H9 (cell line): ENCODE measurements around the gene TMEM131. TPM values are rescaled to one million over a fixed set of nuclear protein-coding genes. Genes with fewer than 3 reads are reported as not detected.

Source experiments
- DNase-seq: peaks from one replicate; pipeline ENCODE4 v3.0.0-alpha.2; 2017
- H2AFZ ChIP-seq: one replicate; pipeline ENCODE4 v1.6.1; 2013; ENCODE audit warnings: mild to moderate bottlenecking, low read length, control low read depth, moderate library complexity
- H2AK5ac ChIP-seq: 2 replicates; pipeline ENCODE4 v1.6.1; 2013; ENCODE audit warnings: low read length, control low read depth, mixed read lengths; ENCODE audit not compliant: insufficient read length
- H2BK120ac ChIP-seq: one replicate; pipeline ENCODE4 v1.6.1; 2013; ENCODE audit warnings: low read depth, mild to moderate bottlenecking, low read length, control low read depth, inconsistent platforms; ENCODE audit not compliant: poor library complexity, severe bottlenecking
- H2BK12ac ChIP-seq: 2 replicates; pipeline ENCODE4 v1.6.1; 2013; ENCODE audit warnings: low read length, control low read depth, mixed read lengths, low read depth; ENCODE audit not compliant: insufficient read length
- H2BK15ac ChIP-seq: 2 replicates; pipeline ENCODE4 v1.6.1; 2013; ENCODE audit warnings: low read depth, low read length, control low read depth
- H2BK20ac ChIP-seq: one replicate; pipeline ENCODE4 v1.6.1; 2013; ENCODE audit warnings: low read depth, mild to moderate bottlenecking, low read length, control low read depth, inconsistent platforms; ENCODE audit not compliant: poor library complexity, severe bottlenecking
- H2BK5ac ChIP-seq: 2 replicates; pipeline ENCODE4 v1.6.1; 2013; ENCODE audit warnings: low read length, control low read depth, mixed read lengths; ENCODE audit not compliant: insufficient read length
- H3K14ac ChIP-seq: 2 replicates; pipeline ENCODE4 v1.6.1; 2013; ENCODE audit warnings: low read length, control low read depth; ENCODE audit not compliant: insufficient read depth
- H3K18ac ChIP-seq: 2 replicates; pipeline ENCODE4 v1.6.1; 2013; ENCODE audit warnings: low read depth, mild to moderate bottlenecking, mixed read lengths, low read length, control low read depth; ENCODE audit not compliant: insufficient read length
- H3K23ac ChIP-seq: 2 replicates; pipeline ENCODE4 v1.6.1; 2013; ENCODE audit warnings: low read length, control low read depth, mixed read lengths, low read depth; ENCODE audit not compliant: insufficient read length
- H3K23me2 ChIP-seq: 2 replicates; pipeline ENCODE4 v1.6.1; 2013; ENCODE audit warnings: low read depth, mild to moderate bottlenecking, mixed read lengths, low read length, control low read depth; ENCODE audit not compliant: insufficient read length, poor library complexity, severe bottlenecking
- H3K27ac ChIP-seq: 2 replicates; pipeline ENCODE4 v1.5.1; 2013; ENCODE audit warnings: low read length, control low read depth, mixed read lengths, low read depth; ENCODE audit not compliant: insufficient read length
- H3K27me3 ChIP-seq: 2 replicates; pipeline ENCODE4 v1.6.1; 2013; ENCODE audit warnings: low read length, control low read depth, inconsistent platforms; ENCODE audit not compliant: insufficient read depth
- H3K4ac ChIP-seq: 2 replicates; pipeline ENCODE4 v1.6.1; 2013; ENCODE audit warnings: low read depth, mild to moderate bottlenecking, control low read depth, inconsistent platforms, low read length, moderate library complexity
- H3K4me1 ChIP-seq: 2 replicates; pipeline ENCODE4 v1.6.1; 2013; ENCODE audit warnings: low read length, control low read depth, inconsistent platforms; ENCODE audit not compliant: insufficient read depth
- H3K4me2 ChIP-seq: 2 replicates; pipeline ENCODE4 v1.6.1; 2013; ENCODE audit warnings: low read length, control low read depth, mixed read lengths; ENCODE audit not compliant: insufficient read length, insufficient read depth
- H3K56ac ChIP-seq: 2 replicates; pipeline ENCODE4 v1.6.1; 2013; ENCODE audit warnings: low read depth, mild to moderate bottlenecking, mixed read lengths, low read length, control low read depth; ENCODE audit not compliant: insufficient read length
- H3K79me1 ChIP-seq: 2 replicates; pipeline ENCODE4 v1.6.1; 2013; ENCODE audit warnings: low read depth, mild to moderate bottlenecking, moderate library complexity, low read length, control low read depth, inconsistent platforms; ENCODE audit not compliant: insufficient read depth, poor library complexity, severe bottlenecking
- H3K79me2 ChIP-seq: 2 replicates; pipeline ENCODE4 v1.6.1; 2013; ENCODE audit warnings: low read length, control low read depth, inconsistent platforms; ENCODE audit not compliant: insufficient read depth
- H3K9ac ChIP-seq: 2 replicates; pipeline ENCODE4 v1.6.1; 2013; ENCODE audit warnings: low read length, control low read depth, mixed read lengths; ENCODE audit not compliant: insufficient read length; ENCODE audit errors: extremely low read depth
- H3K9me3 ChIP-seq: one replicate; pipeline ENCODE4 v1.6.1; 2013; ENCODE audit warnings: low read depth, low read length, inconsistent platforms; ENCODE audit not compliant: control insufficient read depth
- H3T11ph ChIP-seq: one replicate; pipeline ENCODE4 v1.6.1; 2013; ENCODE audit warnings: mild to moderate bottlenecking, low read length, control low read depth, inconsistent platforms
- H4K20me1 ChIP-seq: one replicate; pipeline ENCODE4 v1.6.1; 2013; ENCODE audit not compliant: control insufficient read depth, insufficient read length, insufficient read depth
- H4K5ac ChIP-seq: 2 replicates; pipeline ENCODE4 v1.6.1; 2013; ENCODE audit warnings: low read depth, mild to moderate bottlenecking, mixed read lengths, low read length, control low read depth; ENCODE audit not compliant: insufficient read length
- H4K8ac ChIP-seq: replicated peaks from 2 replicates; pipeline ENCODE4 v1.6.1; 2013; ENCODE audit warnings: low read length, control low read depth, mixed read lengths, low read depth; ENCODE audit not compliant: insufficient read length
- H4K91ac ChIP-seq: 2 replicates; pipeline ENCODE4 v1.6.1; 2013; ENCODE audit warnings: low read depth, mild to moderate bottlenecking, moderate library complexity, mixed read lengths, low read length, control low read depth; ENCODE audit not compliant: insufficient read length
- H3K27ac Mint-ChIP-seq, 3 experiments: 2 replicates in 2 of 3; 3 replicates in 1 of 3; pipeline ENCODE4 v1.8.0; 2020 to 2021; ENCODE audit warnings: mixed read lengths in 3 of 3, mild to moderate bottlenecking in 1 of 3, moderate library complexity in 1 of 3
- H3K27me3 Mint-ChIP-seq: 2 replicates; pipeline ENCODE4 v1.8.0; 2021; ENCODE audit warnings: low read depth, mild to moderate bottlenecking, moderate library complexity, mixed read lengths
- H3K36me3 Mint-ChIP-seq, 3 experiments: 2 replicates in 2 of 3; 3 replicates in 1 of 3; pipeline ENCODE4 v1.8.0; 2020 to 2021; ENCODE audit warnings: low read depth in 3 of 3, mixed read lengths in 3 of 3; ENCODE audit not compliant: insufficient read depth in 1 of 3
- H3K4me1 Mint-ChIP-seq, 2 experiments: 2 replicates each; pipeline ENCODE4 v1.8.0; 2020; ENCODE audit warnings: mixed read lengths in 2 of 2
- H3K4me3 Mint-ChIP-seq, 2 experiments: 2 replicates in 1 of 2; 3 replicates in 1 of 2; pipeline ENCODE4 v1.8.0; 2020 to 2021; ENCODE audit warnings: mild to moderate bottlenecking in 2 of 2, mixed read lengths in 2 of 2, moderate library complexity in 1 of 2
- H3K9me3 Mint-ChIP-seq, 2 experiments: 2 replicates in 1 of 2; 3 replicates in 1 of 2; pipeline ENCODE4 v1.8.0; 2020; ENCODE audit warnings: mild to moderate bottlenecking in 2 of 2, mixed read lengths in 2 of 2, moderate library complexity in 1 of 2
- CTCF ChIP-seq: fragments of 200-600 bp; sonication (generic); conservative IDR thresholded peaks from 3 replicates; pipeline ENCODE4 v1.8.0; 2021; ENCODE audit warnings: antibody characterized with exemption, mild to moderate bottlenecking
- WGBS: extraction: QIAGEN DNeasy Blood & Tissue Kit; methylation state at CpG from one replicate; pipeline ENCODE4 v1.1.7; 2013; ENCODE audit warnings: missing lambda C conversion rate, low lambda C conversion rate, mixed read lengths; ENCODE audit not compliant: insufficient read length; ENCODE audit errors: extremely low coverage; 5-methylcytosine and 5-hydroxymethylcytosine counted together
- total RNA-seq: library from RNA; stranded (reverse); gene quantifications from 2 replicates; pipeline ENCODE4 v1.2.1, GENCODE V29; 2021

Gene TMEM131
- total RNA-seq, 1 experiment from 2014 or later: 20.9 TPM

- H3K4me3 Mint-ChIP-seq: no peak overlapping the region
- Histone ChIP-seq H4K5ac (no peak overlapping the region), H4K91ac (no peak overlapping the region), H2BK120ac (no peak overlapping the region), H3K4me1 (peaks cover 2% of the 10 kb centered on the region; the same call in 1 of the 2 replicates), H3K18ac (no peak overlapping the region), H2AK5ac (no peak overlapping the region), H3K56ac (no peak overlapping the region), H2BK20ac (no peak overlapping the region), H3K14ac (no peak overlapping the region), H3T11ph (no peak overlapping the region), H3K23ac (no peak overlapping the region), H3K79me1 (no peaks in the 10 kb centered on the region), H3K4ac (no peak overlapping the region), H4K8ac (no peak overlapping the region), H3K9me3 (no peaks in the 10 kb centered on the region), H3K79me2 (no peaks in the 10 kb centered on the region), H4K20me1 (no peaks in the 10 kb centered on the region), H3K9ac (no peak overlapping the region), H3K4me2 (no peak overlapping the region), H3K27ac (no peak overlapping the region), H2AFZ (no peak overlapping the region), H2BK5ac (no peak overlapping the region), H2BK15ac (no peak overlapping the region), H2BK12ac (no peak overlapping the region), H3K27me3 (no peaks in the 10 kb centered on the region), H3K23me2 (no peaks in the 10 kb centered on the region)
- H3K36me3 Mint-ChIP-seq: no peaks in the 10 kb centered on the region
- WGBS: no CpG with 5 or more reads among the region's 8 CpGs
- no peaks in the 10 kb centered on the region for H3K9me3 Mint-ChIP-seq
- no peak for DNase-seq
- no peak for TF ChIP-seq CTCF
- peaks cover 31% of the 10 kb centered on the region in 2 experiments for H3K4me1 Mint-ChIP-seq
- H3K27ac Mint-ChIP-seq: no peak overlapping the region
- peaks cover 3% of the 10 kb centered on the region; the same call in 1 of the 2 replicates for H3K27me3 Mint-ChIP-seq
Measured at GRCh38 chr2:98036349-98037000, 40.7 kb upstream of the TMEM131 start.
